Measurements from ENCODE around the gene JAK3. TPM values are rescaled to one million over a fixed set of nuclear protein-coding genes. Genes with fewer than 3 reads are reported as not detected.

JAK3 gene
- total and polyA plus RNA-seq, 2 of the 4 experiments (the other 2 are of a cell fraction): 0.36 to 1.5 TPM

- H3K27ac ChIP-seq (ENCODE audit: insufficient read depth, low read length): no peak overlapping the region
- no peak overlapping the region for H3K4ac ChIP-seq (ENCODE audit: low read depth, low read length)
- DNase-seq: no peak
- H4K8ac ChIP-seq (ENCODE audit: low read depth in 2 of 2, low read length in 2 of 2): no peak overlapping the region
- no peak overlapping the region for H3K56ac ChIP-seq (ENCODE audit: extremely low read depth, insufficient read depth, low read length)
- WGBS, 2 experiments (ENCODE audit: extremely low coverage in 2 of 2, insufficient read length in 1 of 2): 100% methylated on average over 3 of the region's 6 CpGs; no CpG with 5 or more reads in 1 of the 2 experiments
- no peak for TF ChIP-seq MAZ (IDR thresholded peaks at IDR 0.05; ENCODE audit: borderline replicate concordance, low read depth, low read length)
- no peak for TF ChIP-seq CTCF (conservative IDR thresholded peaks at IDR 0.05; ENCODE audit: low read depth, low read length)
- TF ChIP-seq MXI1 (IDR thresholded peaks at IDR 0.05; ENCODE audit: borderline replicate concordance, low read depth, low read length): no peak
- no peak for TF ChIP-seq NFE2L2 (IDR thresholded peaks at IDR 0.05; ENCODE audit: low read depth, low read length)
- no peak for TF ChIP-seq BHLHE40 (IDR thresholded peaks at IDR 0.05; ENCODE audit: low read depth, low read length)
- TF ChIP-seq FOS (IDR thresholded peaks at IDR 0.05; ENCODE audit: low read depth, low read length): no peak
- TF ChIP-seq ELK1 (IDR thresholded peaks at IDR 0.05; ENCODE audit: borderline replicate concordance, low read depth, low read length): no peak
- TF ChIP-seq MAFK (IDR thresholded peaks at IDR 0.05; ENCODE audit: low read depth, low read length): no peak
- TF ChIP-seq RAD21 (IDR thresholded peaks at IDR 0.05; ENCODE audit: low read length): no peak
- no peak for TF ChIP-seq RFX5 (IDR thresholded peaks at IDR 0.05; ENCODE audit: low read depth, low read length)
- no peak for TF ChIP-seq USF2 (IDR thresholded peaks at IDR 0.05; ENCODE audit: low read depth, low read length)
- no peak for TF ChIP-seq CEBPB (IDR thresholded peaks at IDR 0.05; ENCODE audit: low read depth, low read length)
- TF ChIP-seq CHD1 (IDR thresholded peaks at IDR 0.05; ENCODE audit: low read depth, low read length): no peak
- no peak for TF ChIP-seq SMC3 (IDR thresholded peaks at IDR 0.05; ENCODE audit: low read depth, low read length)
- no peak for TF ChIP-seq POLR2A (IDR thresholded peaks at IDR 0.05; ENCODE audit: low read depth, low read length)
- no peak for TF ChIP-seq RCOR1 (IDR thresholded peaks at IDR 0.05; ENCODE audit: insufficient replicate concordance, low read length)
- no peak overlapping the region for H3K4me3 ChIP-seq (ENCODE audit: insufficient read depth, low read depth, low read length)
- in situ Hi-C loops (cut with MboI; ENCODE audit: low sequenced_read_pairs) (no loop called here), intact Hi-C loops (cut with micrococcal nuclease) (no loop called here), dilution Hi-C loops (cut with HindIII; ENCODE audit: low sequenced_read_pairs, unreplicated experiment) (no loop called here)
- no TSS peak for BruUV-seq (replicated peaks)
- no peaks in the 10 kb centered on the region for H3K79me1 ChIP-seq (ENCODE audit: low read depth in 1 of 2, low read length in 2 of 2)
- H3K23ac ChIP-seq (ENCODE audit: low read depth, low read length): no peak overlapping the region
- H2AFZ ChIP-seq (replicated peaks; ENCODE audit: low read length, poor library complexity): no peak overlapping the region
- POLR2A ChIA-PET (ENCODE audit: unreplicated experiment): no interaction called here
- H2BK120ac ChIP-seq (ENCODE audit: low read depth, low read length): no peak overlapping the region
- no peak overlapping the region for H3K4me2 ChIP-seq (ENCODE audit: low read depth, low read length)
- no peak for ATAC-seq (ENCODE audit: low read depth)
- no peaks in the 10 kb centered on the region for H3K9me3 ChIP-seq (ENCODE audit: control insufficient read depth, insufficient read depth, low read length)
- H2BK5ac ChIP-seq (ENCODE audit: low read depth, low read length, poor library complexity, severe bottlenecking): no peak overlapping the region
- H4K20me1 ChIP-seq (ENCODE audit: insufficient read depth, low read length): no peaks in the 10 kb centered on the region
- no peak overlapping the region for H2AK5ac ChIP-seq (ENCODE audit: low read depth, low read length)
- no peak overlapping the region for H4K5ac ChIP-seq (ENCODE audit: low read depth, low read length)
- H3K9ac ChIP-seq (ENCODE audit: low read depth, low read length): no peak overlapping the region
- H4K91ac ChIP-seq (ENCODE audit: insufficient read depth, low read depth, low read length): no peak overlapping the region
- H2BK20ac ChIP-seq (ENCODE audit: low read depth, low read length): no peak overlapping the region
- H2AK9ac ChIP-seq (replicated peaks; ENCODE audit: low read depth, low read length, poor library complexity): no peak overlapping the region
- H3K14ac ChIP-seq (replicated peaks; ENCODE audit: low read depth, low read length): no peak overlapping the region
- H3K9me1 ChIP-seq (ENCODE audit: insufficient read depth, low read length): no peaks in the 10 kb centered on the region
- no peak overlapping the region for H2BK15ac ChIP-seq (ENCODE audit: low read depth, low read length)
- no peak overlapping the region for H3K18ac ChIP-seq (ENCODE audit: low read depth, low read length)
- H3K4me1 ChIP-seq (ENCODE audit: control insufficient read depth, insufficient read depth, low read length): peaks cover 4% of the 10 kb centered on the region
- CTCF ChIA-PET: interaction anchor here (0.6 kb wide), 1 partner anchor 18 kb away, joined by 3 read pairs; no protein-coding TSS in a partner anchor
- H3K36me3 ChIP-seq (ENCODE audit: control insufficient read depth, insufficient read depth, low read length): no peaks in the 10 kb centered on the region
- peaks cover 21% of the 10 kb centered on the region for H3K27me3 ChIP-seq (ENCODE audit: control insufficient read depth, insufficient read depth, low read length)
These were observed 7.8 kb downstream of the JAK3 start for GRCh38 chr19:17840019-17840418.
